Trophoblast cell (in vitro differentiated cells and primary cell): ENCODE data around the gene TDRD5.

Experiments used
- DNase-seq, 2 donors: peaks; one replicate each; pipeline ENCODE4 v3.0.0-alpha.2; 2016
- H2AFZ ChIP-seq: 2 replicates; pipeline ENCODE4 v1.6.1; 2013; ENCODE audit warnings: low read length, moderate library complexity, mild to moderate bottlenecking; ENCODE audit not compliant: insufficient read depth, poor library complexity
- H2AK5ac ChIP-seq: 2 replicates; pipeline ENCODE4 v1.6.1; 2013; ENCODE audit warnings: mild to moderate bottlenecking, low read length
- H2BK120ac ChIP-seq: 2 replicates; pipeline ENCODE4 v1.6.1; 2013; ENCODE audit warnings: low read length, mild to moderate bottlenecking, moderate library complexity; ENCODE audit not compliant: insufficient read depth, poor library complexity
- H2BK12ac ChIP-seq: 2 replicates; pipeline ENCODE4 v1.6.1; 2013; ENCODE audit warnings: mild to moderate bottlenecking, low read length, moderate library complexity
- H2BK5ac ChIP-seq: 2 replicates; pipeline ENCODE4 v1.6.1; 2013; ENCODE audit warnings: low read length, low read depth, moderate library complexity, mild to moderate bottlenecking; ENCODE audit not compliant: poor library complexity
- H3K14ac ChIP-seq: 2 replicates; pipeline ENCODE4 v1.6.1; 2013; ENCODE audit warnings: mild to moderate bottlenecking, low read length
- H3K18ac ChIP-seq: 2 replicates; pipeline ENCODE4 v1.6.1; 2013; ENCODE audit warnings: mild to moderate bottlenecking, low read length
- H3K23ac ChIP-seq: 2 replicates; pipeline ENCODE4 v1.6.1; 2013; ENCODE audit warnings: low read length
- H3K27ac ChIP-seq: 2 replicates; pipeline ENCODE4 v1.5.1; 2013; ENCODE audit warnings: low read depth, mild to moderate bottlenecking, inconsistent platforms, low read length, moderate library complexity
- H3K27me3 ChIP-seq: 2 replicates; pipeline ENCODE4 v1.6.1; 2013; ENCODE audit warnings: inconsistent platforms, mild to moderate bottlenecking, low read length, moderate library complexity; ENCODE audit not compliant: insufficient read depth
- H3K36me3 ChIP-seq, 2 experiments: 1 replicate in 1 of 2; 2 replicates in 1 of 2; pipeline ENCODE4 v1.6.1; 2013; ENCODE audit warnings: low read length in 2 of 2, mild to moderate bottlenecking in 2 of 2, moderate library complexity in 1 of 2; ENCODE audit not compliant: insufficient read depth in 2 of 2, control insufficient read depth in 1 of 2
- H3K4ac ChIP-seq: 2 replicates; pipeline ENCODE4 v1.6.1; 2013; ENCODE audit warnings: low read depth, mild to moderate bottlenecking, low read length, moderate library complexity
- H3K4me1 ChIP-seq, 2 experiments: 1 replicate in 1 of 2; 2 replicates in 1 of 2; pipeline ENCODE4 v1.6.1; 2013; ENCODE audit warnings: low read length in 2 of 2, mild to moderate bottlenecking in 2 of 2, moderate library complexity in 1 of 2; ENCODE audit not compliant: insufficient read depth in 2 of 2, control insufficient read depth in 1 of 2
- H3K4me2 ChIP-seq: 2 replicates; pipeline ENCODE4 v1.6.1; 2013; ENCODE audit warnings: inconsistent platforms, mild to moderate bottlenecking, low read length, moderate library complexity
- H3K4me3 ChIP-seq: 2 replicates; pipeline ENCODE4 v1.5.1; 2013; ENCODE audit warnings: mild to moderate bottlenecking, low read depth, low read length, inconsistent platforms
- H3K79me1 ChIP-seq: one replicate; pipeline ENCODE4 v1.6.1; 2013; ENCODE audit warnings: low read length
- H3K79me2 ChIP-seq: 2 replicates; pipeline ENCODE4 v1.6.1; 2013; ENCODE audit warnings: low read length, mild to moderate bottlenecking; ENCODE audit not compliant: control insufficient read depth, insufficient read depth, poor library complexity
- H3K9ac ChIP-seq: 2 replicates; pipeline ENCODE4 v1.6.1; 2013; ENCODE audit warnings: mild to moderate bottlenecking, low read length
- H3K9me3 ChIP-seq: 2 replicates; pipeline ENCODE4 v1.6.1; 2013; ENCODE audit warnings: low read depth, mild to moderate bottlenecking, control low read depth, inconsistent platforms, low read length; ENCODE audit not compliant: insufficient read depth
- H4K12ac ChIP-seq: 2 replicates; pipeline ENCODE4 v1.6.1; 2013; ENCODE audit warnings: low read depth, mild to moderate bottlenecking, low read length, moderate library complexity
- H4K8ac ChIP-seq: 2 replicates; pipeline ENCODE4 v1.6.1; 2013; ENCODE audit warnings: low read depth, mild to moderate bottlenecking, low read length, moderate library complexity
- H4K91ac ChIP-seq: one replicate; pipeline ENCODE4 v1.6.1; 2013; ENCODE audit warnings: low read depth, mild to moderate bottlenecking, low read length, moderate library complexity
- WGBS: extraction: QIAGEN DNeasy Blood & Tissue Kit; methylation state at CpG from one replicate; pipeline ENCODE4 v1.1.7; 2013; ENCODE audit warnings: missing lambda C conversion rate; ENCODE audit not compliant: insufficient read length, insufficient coverage; ENCODE audit errors: extremely low coverage; 5-methylcytosine and 5-hydroxymethylcytosine counted together

The TDRD5 gene

GRCh38 chr1:179591253-179591591 lies 410 bp upstream of the TDRD5 start:
- Histone ChIP-seq H3K4me1 (no peaks in the 10 kb centered on the region), H3K79me1 (no peaks in the 10 kb centered on the region), H3K14ac (no peak overlapping the region), H4K8ac (no peak overlapping the region), H3K18ac (no peak overlapping the region), H4K91ac (no peak overlapping the region), H3K79me2 (no peaks in the 10 kb centered on the region), H3K23ac (no peak overlapping the region), H3K4me3 (no peak overlapping the region), H2AFZ (no peak overlapping the region), H3K9ac (no peak overlapping the region), H3K36me3 (no peaks in the 10 kb centered on the region), H3K27ac (no peak overlapping the region), H3K4ac (no peak overlapping the region), H3K27me3 (no peaks in the 10 kb centered on the region), H3K9me3 (peaks cover 10% of the 10 kb centered on the region), H3K4me2 (peak overlapping the region; percentile 42), H4K12ac (no peak overlapping the region), H2AK5ac (no peak overlapping the region), H2BK12ac (no peak overlapping the region), H2BK120ac (no peak overlapping the region), H2BK5ac (no peak overlapping the region)
- no peak for DNase-seq
- no CpG with 5 or more reads among the region's 7 CpGs for whole genome bisulfite sequencing

GRCh38 chr1:179598631-179599030 lies 7.0 kb downstream of the TDRD5 start:
- Histone ChIP-seq H2AK5ac (no peak overlapping the region), H3K27me3 (no peaks in the 10 kb centered on the region), H2BK12ac (no peak overlapping the region), H2BK5ac (no peak overlapping the region), H3K36me3 (no peaks in the 10 kb centered on the region), H3K9ac (no peak overlapping the region), H3K4me3 (no peak overlapping the region), H4K8ac (no peak overlapping the region), H2BK120ac (no peak overlapping the region), H3K4me2 (no peak overlapping the region), H2AFZ (no peak overlapping the region), H3K79me1 (no peaks in the 10 kb centered on the region), H3K14ac (no peak overlapping the region), H3K9me3 (no peaks in the 10 kb centered on the region), H4K91ac (no peak overlapping the region), H3K4me1 (no peaks in the 10 kb centered on the region), H4K12ac (no peak overlapping the region), H3K4ac (no peak overlapping the region), H3K23ac (no peak overlapping the region), H3K27ac (no peak overlapping the region), H3K18ac (no peak overlapping the region), H3K79me2 (no peaks in the 10 kb centered on the region)
- DNase-seq: no peak
- WGBS: no CpG with 5 or more reads among the region's 1 CpG

GRCh38 chr1:179599623-179600249 lies 8.1 kb downstream of the TDRD5 start:
- H3K4me3 ChIP-seq: no peak overlapping the region
- no peak overlapping the region for H3K18ac ChIP-seq

GRCh38 chr1:179601093-179601492 lies 9.5 kb downstream of the TDRD5 start:
- no peak overlapping the region for H3K18ac ChIP-seq
- no peak overlapping the region for H3K27ac ChIP-seq
- no peak overlapping the region for H3K9ac ChIP-seq
- no peak overlapping the region for H4K12ac ChIP-seq
- H2BK12ac ChIP-seq: no peak overlapping the region
- no peaks in the 10 kb centered on the region for H3K79me2 ChIP-seq
- no peak overlapping the region for H2BK120ac ChIP-seq
- H3K4ac ChIP-seq: no peak overlapping the region
- H3K79me1 ChIP-seq: no peaks in the 10 kb centered on the region
- H2BK5ac ChIP-seq: no peak overlapping the region
- H3K4me3 ChIP-seq: no peak overlapping the region
- no peak overlapping the region for H3K23ac ChIP-seq
- H2AFZ ChIP-seq: no peak overlapping the region
- WGBS: no CpG with 5 or more reads among the region's 1 CpG
- DNase-seq: no peak
- H3K4me2 ChIP-seq: no peak overlapping the region
- H4K8ac ChIP-seq: no peak overlapping the region
- no peaks in the 10 kb centered on the region for H3K36me3 ChIP-seq
- no peak overlapping the region for H4K91ac ChIP-seq
- no peaks in the 10 kb centered on the region for H3K4me1 ChIP-seq
- H3K14ac ChIP-seq: no peak overlapping the region
- H3K27me3 ChIP-seq: no peaks in the 10 kb centered on the region
- H2AK5ac ChIP-seq: no peak overlapping the region
- no peaks in the 10 kb centered on the region for H3K9me3 ChIP-seq

More at GRCh38 chr1:179599623-179600249, 8.1 kb downstream of the TDRD5 start:
- H3K79me2 ChIP-seq: no peaks in the 10 kb centered on the region
- no peak overlapping the region for H2AK5ac ChIP-seq
- H3K36me3 ChIP-seq: no peaks in the 10 kb centered on the region
- H3K23ac ChIP-seq: no peak overlapping the region
- H3K4ac ChIP-seq: no peak overlapping the region
- no peak overlapping the region for H2AFZ ChIP-seq
- peak; percentile 50 to 84 for DNase-seq
- H3K79me1 ChIP-seq: no peaks in the 10 kb centered on the region
- H3K9ac ChIP-seq: no peak overlapping the region
- no peak overlapping the region for H2BK5ac ChIP-seq
- no peak overlapping the region for H3K27ac ChIP-seq
- no peak overlapping the region for H3K4me2 ChIP-seq
- H3K9me3 ChIP-seq: no peaks in the 10 kb centered on the region
- H3K27me3 ChIP-seq: no peaks in the 10 kb centered on the region
- H4K8ac ChIP-seq: no peak overlapping the region
- no peak overlapping the region for H2BK120ac ChIP-seq
- no peak overlapping the region for H4K12ac ChIP-seq
- no peak overlapping the region for H2BK12ac ChIP-seq
- H3K14ac ChIP-seq: no peak overlapping the region
- H4K91ac ChIP-seq: no peak overlapping the region
- no peaks in the 10 kb centered on the region for H3K4me1 ChIP-seq
